ENCODE data around the gene ORAI3. TPM values are rescaled to one million over a fixed set of nuclear protein-coding genes. Genes with fewer than 3 reads are reported as not detected.

Gene ORAI3
- total RNA-seq: 59.5 and 97.1 TPM in 2 replicates

GRCh38 chr16:30948667-30949649 lies at the start of gene ORAI3:
Gene ORAI3, plus strand, starts transcription at chr16:30949068. Its CDS starts 222 bp downstream, at chr16:30949290.

GRCh38 chr16:30923554-30924075 lies 25.3 kb upstream of the ORAI3 start, which contains the start of gene FBXL19:
Gene FBXL19, plus strand, starts transcription at chr16:30923572. Its CDS starts 2,183 bp downstream, at chr16:30925755.

GRCh38 chr16:30957456-30958174 lies 8.7 kb downstream of the ORAI3 start, which contains the start of gene SETD1A:
Gene SETD1A, plus strand, starts transcription at chr16:30957754. Its CDS starts 978 bp downstream, at chr16:30958732.

GRCh38 chr16:30984669-30985400 lies 36.0 kb downstream of the ORAI3 start, which contains the start of gene HSD3B7:
Gene HSD3B7, plus strand, starts transcription at chr16:30985207. Its CDS starts 452 bp downstream, at chr16:30985659.

Other genes with a start within 250 kb of the ORAI3 start
- gene SRCAP, start 249.9 kb upstream of the ORAI3 start, total RNA-seq: 26.8 and 30.9 TPM in 2 replicates
- gene PHKG2, start 200.6 kb upstream of the ORAI3 start, total RNA-seq: 20.5 and 26.9 TPM in 2 replicates
- 0.66 and 2.9 TPM in 2 replicates for gene CFAP119, start 187.0 kb upstream of the ORAI3 start, total RNA-seq
- 81.9 and 103 TPM in 2 replicates for gene RNF40, start 186.7 kb upstream of the ORAI3 start, total RNA-seq
- 10.5 and 14.7 TPM in 2 replicates for gene ZNF629, start 161.9 kb upstream of the ORAI3 start, total RNA-seq
- 40.5 and 50.5 TPM in 2 replicates for gene BCL7C, start 55.0 kb upstream of the ORAI3 start, total RNA-seq
- 3.3 and 6.1 TPM in 2 replicates for gene CTF1, start 52.5 kb upstream of the ORAI3 start, total RNA-seq
- gene FBXL19, start 25.5 kb upstream of the ORAI3 start, total RNA-seq: 21.1 and 28.4 TPM in 2 replicates
- gene SETD1A, start 8.7 kb downstream of the ORAI3 start, total RNA-seq: 3.8 and 7.1 TPM in 2 replicates
- gene HSD3B7, start 36.1 kb downstream of the ORAI3 start, total RNA-seq: 49.7 and 76.7 TPM in 2 replicates
- gene STX1B, start 61.6 kb downstream of the ORAI3 start, total RNA-seq: 2.6 and 3.6 TPM in 2 replicates
- gene STX4, start 84.5 kb downstream of the ORAI3 start, total RNA-seq: 27.5 and 32.3 TPM in 2 replicates
- 11.1 and 12.7 TPM in 2 replicates for gene ZNF668, start 125.2 kb downstream of the ORAI3 start, total RNA-seq
- 13.5 and 22.7 TPM in 2 replicates for gene ZNF646, start 125.4 kb downstream of the ORAI3 start, total RNA-seq
- gene PRSS53, start 139.9 kb downstream of the ORAI3 start, total RNA-seq: 2.5 and 2.8 TPM in 2 replicates
- 128 and 152 TPM in 2 replicates for gene VKORC1, start 145.7 kb downstream of the ORAI3 start, total RNA-seq
- 26.5 and 39.5 TPM in 2 replicates for gene BCKDK, start 159.3 kb downstream of the ORAI3 start, total RNA-seq
- gene KAT8, start 168.6 kb downstream of the ORAI3 start, total RNA-seq: 37.2 and 39.0 TPM in 2 replicates
- gene PRSS8, start 186.7 kb downstream of the ORAI3 start, total RNA-seq: not detected in 2 replicates
- gene PRSS36, start 201.0 kb downstream of the ORAI3 start, total RNA-seq: 0.17 and 0.29 TPM in 2 replicates
- gene FUS, start 231.1 kb downstream of the ORAI3 start, total RNA-seq: 43.7 and 107 TPM in 2 replicates

All from smooth muscle cell of trachea (primary cell).